Loucy (cell line): ENCODE results near the gene ALCAM.
A peak's percentile ranks its signal among the peaks of the same experiment; 100 is the strongest.

ENCODE experiments used
- H2AFZ ChIP-seq: fragments of 200-600 bp; sonication (generic); 2 replicates; pipeline ENCODE4 v1.6.0; 2016; ENCODE audit warnings: antibody characterized with exemption, mild to moderate bottlenecking, low read length, moderate library complexity
- H3F3A ChIP-seq: fragments of 200-600 bp; 2 replicates; pipeline ENCODE4 v1.6.0; 2016; ENCODE audit warnings: antibody characterized with exemption, low read depth, mild to moderate bottlenecking
- H3K27me3 ChIP-seq: fragments of 200-600 bp; sonication (generic); 2 replicates; pipeline ENCODE4 v1.6.1; 2014; ENCODE audit warnings: low read length, mild to moderate bottlenecking; ENCODE audit not compliant: insufficient read depth, poor library complexity, severe bottlenecking
- H3K36me3 ChIP-seq: fragments of 200-600 bp; sonication (generic); 2 replicates; pipeline ENCODE4 v1.6.1; 2016; ENCODE audit warnings: low read length; ENCODE audit not compliant: insufficient read depth
- H3K4me1 ChIP-seq: fragments of 200-600 bp; sonication (generic); 2 replicates; pipeline ENCODE4 v1.5.1; 2014; ENCODE audit warnings: low read length, mild to moderate bottlenecking; ENCODE audit not compliant: insufficient read depth, poor library complexity, severe bottlenecking
- H3K4me2 ChIP-seq: fragments of 200-600 bp; sonication (generic); 2 replicates; pipeline ENCODE4 v1.6.0; 2014; ENCODE audit warnings: antibody characterized with exemption, low read length, low read depth, mild to moderate bottlenecking; ENCODE audit not compliant: poor library complexity, severe bottlenecking
- H3K4me3 ChIP-seq: fragments of 200-600 bp; sonication (generic); 2 replicates; pipeline ENCODE4 v1.5.1; 2014; ENCODE audit warnings: low read length, mild to moderate bottlenecking, mixed read lengths; ENCODE audit not compliant: poor library complexity, severe bottlenecking
- H3K79me2 ChIP-seq: fragments of 200-600 bp; sonication (generic); 2 replicates; pipeline ENCODE4 v1.6.1; 2014; ENCODE audit warnings: low read length; ENCODE audit not compliant: insufficient read depth
- H3K9ac ChIP-seq: fragments of 200-600 bp; sonication (generic); 2 replicates; pipeline ENCODE4 v1.6.0; 2014; ENCODE audit warnings: mild to moderate bottlenecking, low read depth, low read length, moderate library complexity; ENCODE audit not compliant: poor library complexity, severe bottlenecking
- H3K9me2 ChIP-seq: fragments of 200-600 bp; sonication (generic); replicated peaks from 2 replicates; pipeline ENCODE4 v1.6.1; 2016; ENCODE audit warnings: low read depth, low read length, mixed read lengths
- H3K9me3 ChIP-seq: fragments of 200-600 bp; sonication (generic); 2 replicates; pipeline ENCODE4 v1.6.1; 2014; ENCODE audit warnings: mild to moderate bottlenecking, antibody characterized with exemption, low read length, low read depth; ENCODE audit not compliant: insufficient read depth
- H4K20me1 ChIP-seq: fragments of 200-600 bp; sonication (generic); 2 replicates; pipeline ENCODE4 v1.6.0; 2014; ENCODE audit warnings: antibody characterized with exemption, low read length, mild to moderate bottlenecking; ENCODE audit not compliant: insufficient read depth, poor library complexity, severe bottlenecking
- EZH2phosphoT487 ChIP-seq: fragments of 200-600 bp; IDR thresholded peaks from 2 replicates; pipeline ENCODE4 v1.6.1; 2018; ENCODE audit warnings: antibody characterized with exemption, mild to moderate bottlenecking, moderate library complexity, borderline replicate concordance
- TF ChIP-seq, protein P1 (sequence below): fragments of 200-600 bp; sonication (generic); conservative IDR thresholded peaks from 2 replicates; pipeline ENCODE4 v1.5.1; 2014; ENCODE audit warnings: mild to moderate bottlenecking, antibody characterized with exemption, low read length

ALCAM gene

DNA sequence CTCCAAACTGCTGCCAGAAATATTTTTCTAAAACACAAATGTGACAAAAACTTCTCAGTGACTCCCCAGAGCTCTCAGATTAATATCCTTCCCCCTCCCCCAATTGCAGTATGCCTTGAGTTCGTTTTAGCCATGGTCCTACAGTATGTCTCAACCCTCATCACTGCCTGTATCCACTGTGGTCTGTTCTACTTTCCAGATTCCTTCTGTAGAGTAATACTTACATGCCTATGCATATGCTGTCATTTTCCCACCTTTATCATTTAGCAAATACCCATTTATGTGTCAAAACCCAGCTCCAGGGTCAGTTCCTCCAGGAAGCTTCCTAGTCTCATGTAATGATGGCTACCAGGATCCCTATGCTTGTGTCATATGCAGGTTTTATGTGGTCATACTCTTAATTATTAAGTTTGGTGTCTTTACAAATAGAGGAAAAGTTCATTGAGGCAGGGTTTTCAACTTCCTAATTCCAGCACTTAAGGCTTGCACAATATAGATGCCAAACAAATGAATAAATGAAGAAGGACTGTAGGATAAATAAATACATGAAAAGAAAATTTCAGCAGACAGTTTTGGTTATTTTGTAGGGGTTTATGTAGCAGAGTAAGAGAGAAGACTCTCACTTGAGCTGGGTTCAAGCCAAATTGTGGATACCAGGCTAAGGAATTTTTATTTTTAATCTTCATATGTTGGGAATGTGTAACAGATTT is 170.8 kb downstream of the ALCAM start:
- Histone ChIP-seq H3K27me3 (no peaks in the 10 kb centered on the region), H2AFZ (no peak overlapping the region), H3K79me2 (no peaks in the 10 kb centered on the region), H3K36me3 (no peaks in the 10 kb centered on the region), H3K4me1 (no peaks in the 10 kb centered on the region), H3K9ac (no peak overlapping the region), H3F3A (no peaks in the 10 kb centered on the region), H3K4me2 (no peak overlapping the region), H4K20me1 (no peaks in the 10 kb centered on the region), H3K4me3 (no peak overlapping the region), H3K9me2 (no peaks in the 10 kb centered on the region), H3K9me3 (no peaks in the 10 kb centered on the region)
- no peak for TF ChIP-seq EZH2phosphoT487

DNA sequence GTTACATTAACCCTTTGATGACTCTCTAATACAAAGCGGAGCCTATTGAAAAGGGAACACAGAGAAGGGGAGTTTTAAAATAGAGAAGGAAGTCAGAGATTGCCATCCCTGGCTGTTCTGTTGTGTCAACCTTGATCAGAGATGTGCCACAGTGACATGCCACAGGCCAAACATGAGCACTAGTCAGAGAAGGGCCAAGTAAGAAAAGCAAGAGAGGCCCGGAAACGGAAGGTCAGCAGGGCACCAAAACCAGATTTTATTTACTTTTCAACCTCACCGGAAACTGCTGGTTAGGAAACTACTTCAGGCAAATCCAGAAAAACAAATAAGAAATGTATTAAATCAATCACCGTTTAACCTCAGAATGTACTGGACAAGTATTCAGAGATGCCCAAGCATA is 171.8 kb downstream of the ALCAM start:
- H3F3A ChIP-seq, result no peaks in the 10 kb centered on the region
- no peaks in the 10 kb centered on the region for H3K4me1 ChIP-seq
- no peaks in the 10 kb centered on the region for H3K27me3 ChIP-seq
- no peak overlapping the region for H3K4me3 ChIP-seq
- H3K9me2 ChIP-seq, result no peaks in the 10 kb centered on the region
- H3K9ac ChIP-seq, result no peak overlapping the region
- no peaks in the 10 kb centered on the region for H3K36me3 ChIP-seq
- no peak overlapping the region for H3K4me2 ChIP-seq
- no peaks in the 10 kb centered on the region for H4K20me1 ChIP-seq
- H2AFZ ChIP-seq, result no peak overlapping the region
- TF ChIP-seq EZH2phosphoT487, result no peak
- TF ChIP-seq, protein P1, sequence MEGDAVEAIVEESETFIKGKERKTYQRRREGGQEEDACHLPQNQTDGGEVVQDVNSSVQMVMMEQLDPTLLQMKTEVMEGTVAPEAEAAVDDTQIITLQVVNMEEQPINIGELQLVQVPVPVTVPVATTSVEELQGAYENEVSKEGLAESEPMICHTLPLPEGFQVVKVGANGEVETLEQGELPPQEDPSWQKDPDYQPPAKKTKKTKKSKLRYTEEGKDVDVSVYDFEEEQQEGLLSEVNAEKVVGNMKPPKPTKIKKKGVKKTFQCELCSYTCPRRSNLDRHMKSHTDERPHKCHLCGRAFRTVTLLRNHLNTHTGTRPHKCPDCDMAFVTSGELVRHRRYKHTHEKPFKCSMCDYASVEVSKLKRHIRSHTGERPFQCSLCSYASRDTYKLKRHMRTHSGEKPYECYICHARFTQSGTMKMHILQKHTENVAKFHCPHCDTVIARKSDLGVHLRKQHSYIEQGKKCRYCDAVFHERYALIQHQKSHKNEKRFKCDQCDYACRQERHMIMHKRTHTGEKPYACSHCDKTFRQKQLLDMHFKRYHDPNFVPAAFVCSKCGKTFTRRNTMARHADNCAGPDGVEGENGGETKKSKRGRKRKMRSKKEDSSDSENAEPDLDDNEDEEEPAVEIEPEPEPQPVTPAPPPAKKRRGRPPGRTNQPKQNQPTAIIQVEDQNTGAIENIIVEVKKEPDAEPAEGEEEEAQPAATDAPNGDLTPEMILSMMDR, result no peak
- no peaks in the 10 kb centered on the region for H3K9me3 ChIP-seq
- no peaks in the 10 kb centered on the region for H3K79me2 ChIP-seq

DNA sequence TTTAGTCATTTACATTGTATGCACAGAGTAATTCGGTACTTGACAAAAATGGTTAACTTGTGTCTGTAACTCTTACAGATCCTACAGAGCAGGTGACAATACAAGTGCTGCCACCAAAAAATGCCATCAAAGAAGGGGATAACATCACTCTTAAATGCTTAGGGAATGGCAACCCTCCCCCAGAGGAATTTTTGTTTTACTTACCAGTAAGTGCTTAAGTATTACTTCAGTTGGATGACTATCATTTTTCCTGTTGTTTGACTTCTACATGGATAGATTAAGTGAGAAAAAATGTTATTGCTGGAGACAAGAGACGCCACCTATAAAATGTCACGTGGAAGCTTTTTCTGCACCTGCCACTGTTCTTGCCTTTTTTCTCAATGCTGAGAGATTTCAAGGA is 173.2 kb downstream of the ALCAM start:
- Histone ChIP-seq H3F3A (no peaks in the 10 kb centered on the region), H3K9ac (no peak overlapping the region), H3K9me3 (no peaks in the 10 kb centered on the region), H3K9me2 (no peaks in the 10 kb centered on the region), H3K4me3 (no peak overlapping the region), H3K79me2 (no peaks in the 10 kb centered on the region), H3K27me3 (no peaks in the 10 kb centered on the region), H3K36me3 (no peaks in the 10 kb centered on the region), H3K4me1 (no peaks in the 10 kb centered on the region), H2AFZ (no peak overlapping the region), H3K4me2 (peak overlapping the region; percentile 22), H4K20me1 (no peaks in the 10 kb centered on the region)
- TF ChIP-seq EZH2phosphoT487, result no peak
- TF ChIP-seq, protein P1, result no peak
